Parathyroid adenoma (tissue), 2 donors: Measurements from ENCODE around the gene RIGI.
"Not testable (repeated sequence)": the region's sequence is repeated elsewhere in the genome, so short reads cannot be mapped to it uniquely, and the experiment has no call there.

Experiments used
- H2AFZ ChIP-seq: fragments of 300-600 bp; sonication (generic); one replicate; pipeline ENCODE4 v1.7.0; 2017; ENCODE audit warnings: antibody characterized with exemption, mild to moderate bottlenecking
- H3K27ac ChIP-seq: fragments of 300-600 bp; sonication (generic); one replicate; pipeline ENCODE4 v1.7.0; 2017
- H3K27me3 ChIP-seq: fragments of 300-600 bp; sonication (generic); one replicate; pipeline ENCODE4 v1.7.0; 2017; ENCODE audit warnings: low read length; ENCODE audit not compliant: control insufficient read depth, insufficient read depth
- H3K36me3 ChIP-seq: fragments of 300-600 bp; sonication (generic); one replicate; pipeline ENCODE4 v1.7.0; 2017; ENCODE audit warnings: low read length; ENCODE audit not compliant: control insufficient read depth, insufficient read depth
- H3K4me1 ChIP-seq: fragments of 300-600 bp; sonication (generic); one replicate; pipeline ENCODE4 v1.7.0; 2017; ENCODE audit warnings: control low read depth
- H3K4me2 ChIP-seq: fragments of 300-600 bp; sonication (generic); one replicate; pipeline ENCODE4 v1.7.0; 2017; ENCODE audit warnings: low read length
- H3K4me3 ChIP-seq: fragments of 300-600 bp; sonication (generic); one replicate; pipeline ENCODE4 v1.7.0; 2017; ENCODE audit warnings: low read depth, low read length
- H3K79me2 ChIP-seq: fragments of 300-600 bp; sonication (generic); one replicate; pipeline ENCODE4 v1.7.0; 2017; ENCODE audit warnings: control low read depth
- H3K9ac ChIP-seq: fragments of 300-600 bp; sonication (generic); one replicate; pipeline ENCODE4 v1.7.0; 2017; ENCODE audit warnings: mild to moderate bottlenecking
- H3K9me3 ChIP-seq: fragments of 300-600 bp; sonication (generic); one replicate; pipeline ENCODE4 v1.7.0; 2017; ENCODE audit warnings: low read length; ENCODE audit not compliant: control insufficient read depth
- TF ChIP-seq, protein P1 (sequence below): fragments of 300-600 bp; sonication (generic); IDR thresholded peaks from one replicate; pipeline ENCODE4 v1.7.0; 2017; ENCODE audit warnings: antibody characterized with exemption, mild to moderate bottlenecking
- donor health status: primary hyperparathyroidism.

The RIGI gene

DNA sequence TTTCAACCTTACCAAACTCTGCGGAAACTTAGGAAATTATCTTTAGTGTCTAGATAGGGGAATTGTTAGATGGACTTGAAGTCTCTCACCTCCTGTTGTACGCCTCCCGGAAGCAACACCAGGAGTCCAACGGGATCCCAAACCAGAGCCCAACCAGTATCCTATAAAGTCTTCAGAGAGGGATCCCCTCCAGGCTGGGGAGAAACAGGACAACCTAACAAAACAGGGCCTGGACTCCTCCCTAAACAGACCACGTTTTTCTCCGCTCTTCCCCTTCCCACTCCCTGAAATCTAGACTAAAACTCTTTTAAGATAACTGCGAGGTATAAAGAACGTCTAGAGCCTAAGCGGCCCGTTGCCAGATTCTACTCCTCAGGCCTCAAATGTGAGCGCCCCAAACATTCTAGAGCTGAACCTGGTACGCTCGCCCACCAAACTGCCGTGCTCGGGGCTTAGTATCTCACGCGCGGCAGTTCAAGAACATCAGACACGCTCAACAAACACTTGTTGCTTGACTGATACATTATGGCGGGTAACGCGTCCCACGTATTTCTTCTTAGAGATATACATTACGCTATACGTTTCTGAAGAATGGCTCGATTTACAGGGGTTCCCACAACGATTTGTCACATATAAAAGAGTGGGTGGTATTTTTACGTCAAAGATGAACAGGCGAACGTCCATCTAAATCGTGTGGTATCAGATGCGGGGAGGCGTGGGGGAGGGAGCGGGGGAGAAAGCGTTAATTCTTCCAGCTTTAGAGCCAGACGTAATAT is 25.5 kb upstream of the RIGI start:
- peak overlapping the region; percentile 79 for H3K4me2 ChIP-seq
- TF ChIP-seq, protein P1, sequence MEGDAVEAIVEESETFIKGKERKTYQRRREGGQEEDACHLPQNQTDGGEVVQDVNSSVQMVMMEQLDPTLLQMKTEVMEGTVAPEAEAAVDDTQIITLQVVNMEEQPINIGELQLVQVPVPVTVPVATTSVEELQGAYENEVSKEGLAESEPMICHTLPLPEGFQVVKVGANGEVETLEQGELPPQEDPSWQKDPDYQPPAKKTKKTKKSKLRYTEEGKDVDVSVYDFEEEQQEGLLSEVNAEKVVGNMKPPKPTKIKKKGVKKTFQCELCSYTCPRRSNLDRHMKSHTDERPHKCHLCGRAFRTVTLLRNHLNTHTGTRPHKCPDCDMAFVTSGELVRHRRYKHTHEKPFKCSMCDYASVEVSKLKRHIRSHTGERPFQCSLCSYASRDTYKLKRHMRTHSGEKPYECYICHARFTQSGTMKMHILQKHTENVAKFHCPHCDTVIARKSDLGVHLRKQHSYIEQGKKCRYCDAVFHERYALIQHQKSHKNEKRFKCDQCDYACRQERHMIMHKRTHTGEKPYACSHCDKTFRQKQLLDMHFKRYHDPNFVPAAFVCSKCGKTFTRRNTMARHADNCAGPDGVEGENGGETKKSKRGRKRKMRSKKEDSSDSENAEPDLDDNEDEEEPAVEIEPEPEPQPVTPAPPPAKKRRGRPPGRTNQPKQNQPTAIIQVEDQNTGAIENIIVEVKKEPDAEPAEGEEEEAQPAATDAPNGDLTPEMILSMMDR: no peak
- no peaks in the 10 kb centered on the region for H3K9me3 ChIP-seq
- no peaks in the 10 kb centered on the region for H3K27me3 ChIP-seq
- H3K4me1 ChIP-seq: no peaks in the 10 kb centered on the region
- peaks cover 11% of the 10 kb centered on the region for H3K79me2 ChIP-seq
- no peaks in the 10 kb centered on the region for H3K36me3 ChIP-seq
- H3K27ac ChIP-seq: peak overlapping the region; percentile 91
- H3K4me3 ChIP-seq: peak overlapping the region; percentile 95
- H2AFZ ChIP-seq: peak overlapping the region; percentile 43
- H3K9ac ChIP-seq: no peak overlapping the region

DNA sequence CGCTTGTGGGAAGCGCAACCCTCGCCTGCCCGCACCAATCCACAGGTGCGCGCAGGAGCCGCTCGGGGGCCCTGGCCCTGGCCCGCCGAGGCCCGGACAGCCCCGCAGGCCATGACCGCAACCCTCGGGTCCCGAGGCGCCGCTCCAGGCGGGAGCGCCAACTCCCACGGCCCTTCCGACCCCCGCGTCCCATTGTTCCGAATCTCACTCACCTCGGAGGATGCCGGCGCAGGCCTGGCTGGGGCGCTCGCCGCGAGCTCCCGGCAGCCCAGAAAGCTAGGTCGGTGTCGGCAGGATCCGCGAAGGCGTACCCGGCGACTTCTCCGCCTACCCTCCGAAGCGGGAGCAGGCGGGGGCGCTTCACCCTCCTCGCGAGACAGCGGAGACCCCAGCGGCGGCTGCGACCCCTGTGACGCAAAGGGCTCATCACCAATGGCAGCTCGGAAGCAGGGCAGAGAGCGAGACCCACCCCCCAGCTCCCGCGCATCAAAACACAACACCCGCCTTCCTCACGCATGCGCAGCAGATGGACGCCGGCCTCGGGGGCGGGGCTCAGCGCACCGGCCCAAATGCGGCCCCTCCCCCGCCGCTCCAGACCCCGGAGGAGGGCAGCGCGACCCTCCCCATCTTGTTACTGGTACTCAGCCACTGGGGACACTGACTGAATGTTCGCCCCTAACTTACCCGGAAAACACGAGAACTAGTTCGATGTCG is 24.7 kb upstream of the RIGI start:
- Histone ChIP-seq H2AFZ (peak overlapping the region; percentile 43), H3K36me3 (no peaks in the 10 kb centered on the region), H3K4me1 (no peaks in the 10 kb centered on the region), H3K4me2 (peak overlapping the region; percentile 79), H3K4me3 (peak overlapping the region; percentile 95), H3K27me3 (no peaks in the 10 kb centered on the region), H3K9ac (no peak overlapping the region), H3K27ac (peak overlapping the region; percentile 91), H3K79me2 (peaks cover 11% of the 10 kb centered on the region), H3K9me3 (no peaks in the 10 kb centered on the region)
- TF ChIP-seq, protein P1: no peak

GRCh38 chr9:32550150-32550561 is 24.2 kb upstream of the RIGI start:
- Histone ChIP-seq H3K9ac (no peak overlapping the region), H3K4me2 (peak overlapping the region; percentile 79), H3K36me3 (no peaks in the 10 kb centered on the region), H3K4me3 (peak overlapping the region; percentile 95), H2AFZ (peak overlapping the region; percentile 43), H3K79me2 (peaks cover 11% of the 10 kb centered on the region), H3K9me3 (no peaks in the 10 kb centered on the region), H3K27ac (peak overlapping the region; percentile 91), H3K27me3 (no peaks in the 10 kb centered on the region), H3K4me1 (no peaks in the 10 kb centered on the region)
- TF ChIP-seq, protein P1: no peak

DNA sequence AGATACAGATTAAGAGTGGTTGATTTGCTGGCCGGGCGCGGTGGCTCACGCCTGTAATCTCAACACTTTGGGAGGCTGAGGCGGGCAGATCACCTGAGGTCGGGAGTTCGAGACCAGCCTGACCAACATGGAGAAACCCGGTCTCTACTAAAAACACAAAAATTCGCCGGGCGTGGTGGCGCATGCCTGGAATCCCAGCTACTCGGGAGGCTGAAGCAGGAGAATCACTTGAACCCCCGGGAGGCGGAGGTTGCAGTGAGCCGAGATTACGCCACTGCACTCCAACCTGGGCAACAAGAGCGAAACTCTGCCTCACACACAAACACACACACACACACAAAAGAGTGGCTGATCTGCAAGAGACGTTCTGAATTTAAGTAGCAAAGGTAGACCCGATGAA is 22.2 kb upstream of the RIGI start:
- H3K9me3 ChIP-seq, H3K27ac ChIP-seq, H3K4me2 ChIP-seq, H3K27me3 ChIP-seq, H3K4me1 ChIP-seq, H3K9ac ChIP-seq, H2AFZ ChIP-seq, H3K4me3 ChIP-seq, H3K36me3 ChIP-seq: not testable (repeated sequence)
- H3K79me2 ChIP-seq: peaks cover 11% of the 10 kb centered on the region

- H3K27me3 ChIP-seq: no peaks in the 10 kb centered on the region
- H3K9me3 ChIP-seq: no peaks in the 10 kb centered on the region
- TF ChIP-seq, protein P1: no peak
- H3K4me1 ChIP-seq: no peaks in the 10 kb centered on the region
- H3K4me2 ChIP-seq: no peak overlapping the region
- peaks cover 11% of the 10 kb centered on the region for H3K79me2 ChIP-seq
- no peak overlapping the region for H3K9ac ChIP-seq
- H2AFZ ChIP-seq: no peak overlapping the region
- no peak overlapping the region for H3K4me3 ChIP-seq
- no peak overlapping the region for H3K27ac ChIP-seq
- no peaks in the 10 kb centered on the region for H3K36me3 ChIP-seq
Measured at GRCh38 chr9:32545884-32546283, 19.9 kb upstream of the RIGI start.
